SK-N-SH (cell line): ENCODE results near the gene AXIN2. TPM values are rescaled to one million over a fixed set of nuclear protein-coding genes. Genes with fewer than 3 reads are reported as not detected.

Experiments
- CTCF ChIA-PET: fragments of 300-600, 350-600 bp; formaldehyde crosslinking; extraction: SDS; loops from one replicate; lab custom pipeline; 2021; lab: Yijun Ruan, JAX
- POLR2A ChIA-PET: fragments of 350-600 bp; sonication (Branson Sonifier 250); formaldehyde crosslinking; extraction: SDS; loops from one replicate; lab custom pipeline; 2020; ENCODE audit warnings: antibody characterized with exemption, inconsistent platforms; lab: Yijun Ruan, JAX
- DNase-seq: peaks from one replicate; pipeline ENCODE4 v3.0.0; 2012
- H2AFZ ChIP-seq: fragments of 200-600 bp; sonication (generic); 2 replicates; pipeline ENCODE4 v1.8.1; 2016; ENCODE audit warnings: antibody characterized with exemption, mild to moderate bottlenecking, low read depth
- H3F3A ChIP-seq: fragments of 200-600 bp; sonication (generic); replicated peaks from 2 replicates; pipeline ENCODE3; 2016; ENCODE audit warnings: antibody characterized with exemption, mild to moderate bottlenecking; ENCODE audit not compliant: insufficient read depth
- H3K27ac ChIP-seq, 2 experiments: fragments of 200-500 bp in 1 of 2; fragments of 200-600 bp in 1 of 2; sonication (Bioruptor generic) in 1 of 2; sonication (generic), shearing (Covaris generic) in 1 of 2; 2 replicates each; pipeline versions ENCODE4 v1.5.1 to v1.6.1; 2014 to 2016; ENCODE audit warnings: low read depth in 2 of 2, inconsistent platforms in 1 of 2, low read length in 1 of 2, mild to moderate bottlenecking in 1 of 2, mixed read lengths in 1 of 2
- H3K27me3 ChIP-seq: fragments of 200-600 bp; sonication (generic), shearing (Covaris generic); 2 replicates; pipeline ENCODE4 v1.6.1; 2016; ENCODE audit warnings: mixed run types; ENCODE audit not compliant: insufficient read depth
- H3K36me3 ChIP-seq, 2 experiments: fragments of 200-500 bp in 1 of 2; fragments of 200-600 bp in 1 of 2; sonication (Bioruptor generic) in 1 of 2; sonication (generic) in 1 of 2; replicated peaks in 1 of 2; 2 replicates each; pipeline versions ENCODE3 to v1.5.1; 2014 to 2016; ENCODE audit warnings: low read length in 1 of 2, mild to moderate bottlenecking in 1 of 2; ENCODE audit not compliant: insufficient read depth in 2 of 2, control insufficient read depth in 1 of 2
- H3K4me1 ChIP-seq, 2 experiments: fragments of 200-500 bp in 1 of 2; fragments of 200-600 bp in 1 of 2; sonication (Bioruptor generic) in 1 of 2; sonication (generic), shearing (Covaris generic) in 1 of 2; 2 replicates each; pipeline versions ENCODE4 v1.5.1 to v1.6.1; 2014 to 2016; ENCODE audit warnings: low read depth in 1 of 2, low read length in 1 of 2, mixed run types in 1 of 2; ENCODE audit not compliant: insufficient read depth in 2 of 2, control insufficient read depth in 1 of 2
- H3K4me2 ChIP-seq: fragments of 200-600 bp; sonication (generic), shearing (Covaris generic); 2 replicates; pipeline ENCODE4 v1.6.1; 2017; ENCODE audit warnings: mixed run types
- H3K4me3 ChIP-seq, 2 experiments: fragments of 200-500 bp in 1 of 2; fragments of 200-600 bp in 1 of 2; sonication (Bioruptor generic) in 1 of 2; sonication (generic), shearing (Covaris generic) in 1 of 2; 2 replicates each; pipeline versions ENCODE4 v1.5.1 to v1.8.1; 2014 to 2016; ENCODE audit warnings: low read depth in 2 of 2, inconsistent platforms in 1 of 2, low read length in 1 of 2, mild to moderate bottlenecking in 1 of 2, mixed read lengths in 1 of 2, moderate library complexity in 1 of 2
- H3K79me2 ChIP-seq: fragments of 200-600 bp; sonication (generic); 2 replicates; pipeline ENCODE4 v1.8.1; 2017; ENCODE audit warnings: mild to moderate bottlenecking; ENCODE audit not compliant: insufficient read depth
- H3K9ac ChIP-seq: fragments of 200-600 bp; sonication (generic); 2 replicates; pipeline ENCODE4 v1.6.1; 2017; ENCODE audit warnings: mixed run types
- H3K9me2 ChIP-seq: fragments of 200-600 bp; sonication (generic); 2 replicates; pipeline ENCODE4 v1.6.1; 2017; ENCODE audit warnings: mixed run types
- H3K9me3 ChIP-seq: fragments of 200-600 bp; sonication (generic); 2 replicates; pipeline ENCODE4 v1.6.1; 2017; ENCODE audit warnings: mixed run types, mild to moderate bottlenecking, moderate library complexity
- H4K20me1 ChIP-seq: fragments of 200-600 bp; sonication (generic); 2 replicates; pipeline ENCODE4 v1.6.1; 2017; ENCODE audit warnings: mild to moderate bottlenecking, mixed run types; ENCODE audit not compliant: insufficient read depth
- FOSL2 ChIP-seq: IDR thresholded peaks from 2 replicates; pipeline ENCODE4 v1.4.0; 2012; ENCODE audit warnings: low read depth, mild to moderate bottlenecking, moderate library complexity, borderline replicate concordance
- MXI1 ChIP-seq: IDR thresholded peaks from 2 replicates; pipeline ENCODE4 v1.6.1; 2012; ENCODE audit warnings: mild to moderate bottlenecking, low read depth, low read length, improper control_type of control experiment
- NFIC ChIP-seq: IDR thresholded peaks from 2 replicates; pipeline ENCODE4 v1.4.0; 2012; ENCODE audit warnings: borderline replicate concordance
- POLR2AphosphoS5 ChIP-seq: IDR thresholded peaks from 2 replicates; pipeline ENCODE4 v1.6.1; 2012; ENCODE audit warnings: low read depth, low read length
- RCOR1 ChIP-seq: fragments of 150-350 bp; IDR thresholded peaks from 2 replicates; pipeline ENCODE4 v1.6.1; 2017; ENCODE audit warnings: antibody characterized with exemption, low read length
- RXRA ChIP-seq: IDR thresholded peaks from 2 replicates; pipeline ENCODE4 v1.4.0; 2012; ENCODE audit warnings: low read depth, mild to moderate bottlenecking, borderline replicate concordance
- YY1 ChIP-seq: IDR thresholded peaks from 2 replicates; pipeline ENCODE4 v1.4.0; 2012; ENCODE audit warnings: low read depth, mild to moderate bottlenecking
- WGBS: methylation state at CpG from one replicate; pipeline ENCODE4 v1.1.6; 2017; ENCODE audit warnings: low lambda C conversion rate; 5-methylcytosine and 5-hydroxymethylcytosine counted together
- polyA plus RNA-seq, 3 experiments: library from polyadenylated mRNA; depleted of rRNA; stranded (reverse); fragments of >200 nt; gene quantifications; 2 replicates each; pipeline ENCODE4 v1.2.3, GENCODE V29; 2012
- TF ChIP-seq, protein P1 (sequence below): IDR thresholded peaks from 2 replicates; pipeline ENCODE4 v1.4.0; 2012; ENCODE audit warnings: low read depth, borderline replicate concordance
- TF ChIP-seq, protein P2 (sequence below): IDR thresholded peaks from 2 replicates; pipeline ENCODE4 v1.6.1; 2012; ENCODE audit warnings: mild to moderate bottlenecking, low read depth, low read length, moderate library complexity

The AXIN2 gene
- polyA plus RNA-seq, 1 of the 3 experiments (the other 2 are of a cell fraction): 8.3 TPM

DNA sequence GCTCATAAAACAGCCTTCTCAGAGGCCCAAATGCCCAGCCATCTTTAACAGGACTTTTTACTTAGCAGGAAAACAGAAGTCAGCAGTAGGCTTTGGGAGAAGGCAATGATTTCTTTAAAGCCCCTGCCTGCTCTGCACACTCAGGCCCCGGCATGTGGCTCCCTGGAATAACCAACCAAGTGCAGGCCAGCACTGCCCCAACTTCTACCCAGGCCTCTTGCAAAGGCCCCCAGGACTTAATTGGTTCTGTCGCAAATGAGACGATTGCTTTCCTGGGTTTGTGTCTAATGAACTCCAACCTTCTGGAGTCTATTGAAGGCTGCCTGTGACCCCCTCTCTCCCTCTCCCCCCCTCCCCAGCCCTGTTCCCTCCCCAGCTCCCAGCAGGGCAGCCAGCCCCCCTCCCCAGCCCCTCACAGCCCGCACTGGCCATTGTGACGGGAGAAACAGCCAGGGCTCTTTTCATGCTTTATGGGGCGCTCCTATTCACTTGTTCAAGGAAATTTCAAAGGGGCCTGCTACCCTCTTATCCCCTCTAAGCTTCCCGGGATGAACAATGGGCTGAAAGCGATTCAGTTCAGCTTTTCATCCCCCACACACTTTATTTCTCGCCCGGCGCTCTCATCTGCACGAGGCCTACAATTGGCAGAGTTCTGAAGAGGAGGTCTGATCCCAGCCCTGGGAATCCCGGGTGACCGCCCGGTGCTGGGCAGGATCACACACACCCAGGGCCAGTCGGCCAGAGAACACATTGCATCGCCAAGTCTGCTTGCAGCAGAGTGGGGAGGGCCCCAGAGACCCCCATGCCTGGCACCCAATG is 15.5 kb downstream of the AXIN2 start:
- Histone ChIP-seq H4K20me1 (0 out of 2 replicates have a peak, but pooled peaks cover 4% of the 10 kb centered on the region), H3K9ac (no peak overlapping the region), H3K4me1 (peaks cover 0 to 8% of the 10 kb centered on the region in 2 experiments; a peak in 1 of 4 replicates), H3F3A (no peaks in the 10 kb centered on the region), H3K9me3 (no peaks in the 10 kb centered on the region)
- CTCF ChIA-PET: interaction anchor here (1.0 to 6.5 kb wide), 3 partner anchors 11 to 251 kb away, joined by 4 to 73 read pairs (median 4); no protein-coding TSS in a partner anchor
- no peak for TF ChIP-seq RXRA
- no peak for TF ChIP-seq YY1
- TF ChIP-seq, all 33 proteins: peak for 0
- POLR2A ChIA-PET: no interaction called here
- peaks cover 5 to 66% of the 10 kb centered on the region in 2 experiments for H3K36me3 ChIP-seq
- H3K4me2 ChIP-seq: no peak overlapping the region
- no peaks in the 10 kb centered on the region for H3K27me3 ChIP-seq
- H3K9me2 ChIP-seq: no peaks in the 10 kb centered on the region
- H3K4me3 ChIP-seq: no peak overlapping the region
- no peak overlapping the region for H3K27ac ChIP-seq
- WGBS: 93% methylated on average over 17 of the region's 17 CpGs
- DNase-seq: no peak
- H2AFZ ChIP-seq: no peak overlapping the region
- H3K79me2 ChIP-seq: no peaks in the 10 kb centered on the region

DNA sequence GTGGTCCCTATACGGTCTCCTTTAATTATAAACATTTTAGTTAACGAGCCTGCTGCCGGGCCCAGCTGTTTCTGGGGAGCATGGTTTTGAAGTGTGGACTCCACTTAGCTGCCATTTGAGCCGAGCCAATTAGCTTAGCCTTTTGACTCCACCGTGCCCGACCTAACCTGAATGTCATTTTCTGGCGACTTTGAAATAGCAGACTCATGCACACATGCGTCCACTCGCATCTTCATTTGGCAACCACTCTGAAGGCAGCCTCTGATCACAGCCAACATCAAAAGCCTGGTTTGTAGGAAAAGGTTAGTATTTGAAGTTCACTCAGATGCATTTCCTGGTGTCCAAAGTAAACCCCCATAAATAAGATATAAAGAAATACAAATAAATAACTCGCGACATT is 16.8 kb downstream of the AXIN2 start:
- Histone ChIP-seq H2AFZ (no peak overlapping the region), H3K4me2 (no peak overlapping the region), H3K9me2 (no peaks in the 10 kb centered on the region), H3K79me2 (no peaks in the 10 kb centered on the region), H4K20me1 (0 out of 2 replicates have a peak, but pooled peaks cover 4% of the 10 kb centered on the region), H3K4me3 (no peak overlapping the region), H3F3A (no peaks in the 10 kb centered on the region), H3K27me3 (no peaks in the 10 kb centered on the region), H3K4me1 (peaks cover 0 to 8% of the 10 kb centered on the region in 2 experiments; a peak in 1 of 4 replicates), H3K36me3 (peaks cover 11 to 68% of the 10 kb centered on the region in 2 experiments), H3K9me3 (no peaks in the 10 kb centered on the region), H3K9ac (no peak overlapping the region), H3K27ac (no peak overlapping the region)
- CTCF ChIA-PET: interaction anchor here (1.0 to 6.5 kb wide), 2 partner anchors 13 to 250 kb away, joined by 4 to 73 read pairs; no protein-coding TSS in a partner anchor
- WGBS: 96% methylated on average over 11 of the region's 11 CpGs
- POLR2A ChIA-PET: interaction anchor here (0.9 kb wide), 1 partner anchor 15 kb away, joined by 3 read pairs; no protein-coding TSS in a partner anchor
- TF ChIP-seq FOSL2: no peak
- TF ChIP-seq MXI1: no peak
- TF ChIP-seq, protein P1, sequence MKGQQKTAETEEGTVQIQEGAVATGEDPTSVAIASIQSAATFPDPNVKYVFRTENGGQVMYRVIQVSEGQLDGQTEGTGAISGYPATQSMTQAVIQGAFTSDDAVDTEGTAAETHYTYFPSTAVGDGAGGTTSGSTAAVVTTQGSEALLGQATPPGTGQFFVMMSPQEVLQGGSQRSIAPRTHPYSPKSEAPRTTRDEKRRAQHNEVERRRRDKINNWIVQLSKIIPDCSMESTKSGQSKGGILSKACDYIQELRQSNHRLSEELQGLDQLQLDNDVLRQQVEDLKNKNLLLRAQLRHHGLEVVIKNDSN: no peak
- TF ChIP-seq POLR2AphosphoS5: no peak
- TF ChIP-seq RCOR1: no peak
- no peak for TF ChIP-seq NFIC
- no peak for DNase-seq

DNA sequence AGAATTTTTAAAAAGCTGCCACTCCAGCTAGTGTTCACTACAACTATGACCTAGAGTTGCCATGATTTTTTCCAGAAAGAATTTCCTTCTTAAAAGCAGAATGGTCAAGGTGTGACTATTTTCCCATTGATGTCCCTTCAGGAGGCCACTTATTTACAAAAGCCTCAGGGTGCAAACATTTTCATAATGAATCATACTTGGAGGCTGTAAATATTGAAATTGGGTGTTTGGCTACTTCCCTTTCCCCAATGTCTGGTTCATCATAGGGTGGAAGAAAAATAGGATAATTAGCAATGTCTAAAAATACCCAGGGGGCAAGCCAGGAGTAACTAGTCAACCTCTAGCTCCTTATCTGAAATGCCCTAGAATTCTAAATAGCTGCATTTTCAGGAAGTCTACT is 18.8 kb downstream of the AXIN2 start:
- Histone ChIP-seq H2AFZ (no peak overlapping the region), H3K79me2 (no peaks in the 10 kb centered on the region), H3K4me2 (no peak overlapping the region), H3K9me3 (no peaks in the 10 kb centered on the region), H3K4me3 (no peak overlapping the region), H3K36me3 (peaks cover 7 to 60% of the 10 kb centered on the region in 2 experiments), H3F3A (no peaks in the 10 kb centered on the region), H3K9ac (no peak overlapping the region), H4K20me1 (0 out of 2 replicates have a peak, but pooled peaks cover 4% of the 10 kb centered on the region), H3K27me3 (no peaks in the 10 kb centered on the region), H3K9me2 (no peaks in the 10 kb centered on the region), H3K27ac (no peak overlapping the region), H3K4me1 (peaks cover 0 to 8% of the 10 kb centered on the region in 2 experiments; a peak in 1 of 4 replicates)
- TF ChIP-seq, protein P2, sequence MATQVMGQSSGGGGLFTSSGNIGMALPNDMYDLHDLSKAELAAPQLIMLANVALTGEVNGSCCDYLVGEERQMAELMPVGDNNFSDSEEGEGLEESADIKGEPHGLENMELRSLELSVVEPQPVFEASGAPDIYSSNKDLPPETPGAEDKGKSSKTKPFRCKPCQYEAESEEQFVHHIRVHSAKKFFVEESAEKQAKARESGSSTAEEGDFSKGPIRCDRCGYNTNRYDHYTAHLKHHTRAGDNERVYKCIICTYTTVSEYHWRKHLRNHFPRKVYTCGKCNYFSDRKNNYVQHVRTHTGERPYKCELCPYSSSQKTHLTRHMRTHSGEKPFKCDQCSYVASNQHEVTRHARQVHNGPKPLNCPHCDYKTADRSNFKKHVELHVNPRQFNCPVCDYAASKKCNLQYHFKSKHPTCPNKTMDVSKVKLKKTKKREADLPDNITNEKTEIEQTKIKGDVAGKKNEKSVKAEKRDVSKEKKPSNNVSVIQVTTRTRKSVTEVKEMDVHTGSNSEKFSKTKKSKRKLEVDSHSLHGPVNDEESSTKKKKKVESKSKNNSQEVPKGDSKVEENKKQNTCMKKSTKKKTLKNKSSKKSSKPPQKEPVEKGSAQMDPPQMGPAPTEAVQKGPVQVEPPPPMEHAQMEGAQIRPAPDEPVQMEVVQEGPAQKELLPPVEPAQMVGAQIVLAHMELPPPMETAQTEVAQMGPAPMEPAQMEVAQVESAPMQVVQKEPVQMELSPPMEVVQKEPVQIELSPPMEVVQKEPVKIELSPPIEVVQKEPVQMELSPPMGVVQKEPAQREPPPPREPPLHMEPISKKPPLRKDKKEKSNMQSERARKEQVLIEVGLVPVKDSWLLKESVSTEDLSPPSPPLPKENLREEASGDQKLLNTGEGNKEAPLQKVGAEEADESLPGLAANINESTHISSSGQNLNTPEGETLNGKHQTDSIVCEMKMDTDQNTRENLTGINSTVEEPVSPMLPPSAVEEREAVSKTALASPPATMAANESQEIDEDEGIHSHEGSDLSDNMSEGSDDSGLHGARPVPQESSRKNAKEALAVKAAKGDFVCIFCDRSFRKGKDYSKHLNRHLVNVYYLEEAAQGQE: no peak
- ChIA-PET POLR2A (no interaction called here), CTCF (interaction anchor here (1.3 to 6.5 kb wide), 3 partner anchors 15 to 248 kb away, joined by 3 to 73 read pairs (median 3); no protein-coding TSS in a partner anchor)
- no peak for DNase-seq
